Mucosa of descending colon (tissue), 3 donors: ENCODE data around the gene DOK6. TPM values are rescaled to one million over a fixed set of nuclear protein-coding genes. Genes with fewer than 3 reads are reported as not detected.

Experiments used
- ATAC-seq: fragments of 200-7000 bp; cut with Tn5 transposase; one replicate; pipeline ENCODE4 v1.9.1; 2020; ENCODE audit warnings: mild to moderate bottlenecking, moderate library complexity
- DNase-seq, 3 donors: peaks; one replicate each; pipeline ENCODE4 v3.0.0-alpha.2; 2020
- H3K36me3 ChIP-seq: fragments of 200-600 bp; one replicate; pipeline ENCODE4 v1.8.0; 2021; ENCODE audit warnings: low read depth, mild to moderate bottlenecking
- H3K4me1 ChIP-seq: fragments of 200-600 bp; one replicate; pipeline ENCODE4 v1.8.0; 2021; ENCODE audit warnings: low read depth, mild to moderate bottlenecking
- H3K4me3 ChIP-seq: fragments of 200-600 bp; one replicate; pipeline ENCODE4 v1.8.0; 2021; ENCODE audit warnings: mild to moderate bottlenecking
- H3K9me3 ChIP-seq: fragments of 200-600 bp; one replicate; pipeline ENCODE4 v1.8.0; 2021; ENCODE audit warnings: mild to moderate bottlenecking
- intact Hi-C, 2 donors: fragments of 100-400 bp; cut with DNase I in 1 of 2; cut with micrococcal nuclease in 1 of 2; formaldehyde crosslinking; loops; one replicate each; pipeline versions ENCODE4 v1.11.0 to v1.11.1; 2022; cut with DNase I, micrococcal nuclease
- total RNA-seq, 3 donors: library from RNA; stranded (reverse); fragmentation: NEBNext Ultra II Directional in 2 of 3; extraction: Animal tissue kit (Norgen Biotek cat#: 25700) in 2 of 3; gene quantifications; one replicate each; pipeline versions ENCODE4 v1.2.1 to v1.2.4, GENCODE V29; 2021 to 2023
- TF ChIP-seq, protein P1 (sequence below): fragments of 200-600 bp; IDR thresholded peaks from one replicate; pipeline ENCODE4 v1.8.0; 2022; ENCODE audit warnings: antibody characterized with exemption, mild to moderate bottlenecking
- donor health status: DM: no; HTN: no; CAD: no; lungs with moderate emphysema.
- donor health status: DM: no; HTN: no; CAD: no.
- donor health status: DM: no; HTN: yes; CAD: no.

DOK6 gene
- total RNA-seq, 3 donors from 2014 or later, result 0.12 to 2.2 (median 0.72) TPM

DNA sequence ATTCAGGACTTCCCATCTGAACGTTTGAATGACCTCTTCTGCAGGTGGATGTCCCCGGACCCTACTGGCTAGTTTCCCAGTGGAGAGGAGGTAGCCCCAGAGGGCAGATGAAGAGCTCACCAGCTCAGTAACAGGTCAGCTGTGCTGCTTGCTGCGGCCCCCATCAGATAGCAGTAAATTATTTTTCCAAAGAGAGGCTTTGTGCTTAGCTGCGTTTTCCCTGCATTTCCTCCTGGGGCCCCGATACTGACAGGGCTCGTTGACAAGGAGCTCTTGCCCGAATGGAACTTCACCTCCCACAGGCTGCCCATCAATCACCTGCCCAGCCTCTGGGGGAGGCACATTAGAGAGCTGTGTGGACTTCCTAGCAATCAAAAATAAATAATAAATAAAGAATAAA is 185.8 kb downstream of the DOK6 start:
- intact Hi-C loops, result no loop called here
- DNase-seq, result no peak

DNA sequence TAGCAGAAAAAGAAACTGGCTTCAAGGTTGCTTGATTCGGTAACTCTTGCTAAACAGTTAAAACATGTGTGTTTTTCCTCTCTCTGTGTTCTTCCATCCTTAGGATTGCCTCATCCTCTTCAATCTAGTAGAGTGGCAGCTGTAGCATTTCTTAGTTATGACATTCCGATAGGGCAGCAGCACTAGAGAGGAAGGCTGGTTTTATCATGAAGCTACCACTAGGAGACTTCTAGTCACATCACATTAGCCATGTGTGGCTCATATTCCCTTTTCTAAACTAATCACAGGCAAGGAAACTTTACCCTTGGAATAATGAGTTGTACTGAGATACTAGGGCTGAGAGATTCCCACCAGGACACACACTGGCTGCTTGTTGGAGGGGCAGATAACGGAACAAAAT is 187.6 kb downstream of the DOK6 start:
- intact Hi-C loops, result no loop called here
- ATAC-seq (no peak), DNase-seq (no peak)
- no peaks in the 10 kb centered on the region for H3K4me1 ChIP-seq
- TF ChIP-seq, protein P1, sequence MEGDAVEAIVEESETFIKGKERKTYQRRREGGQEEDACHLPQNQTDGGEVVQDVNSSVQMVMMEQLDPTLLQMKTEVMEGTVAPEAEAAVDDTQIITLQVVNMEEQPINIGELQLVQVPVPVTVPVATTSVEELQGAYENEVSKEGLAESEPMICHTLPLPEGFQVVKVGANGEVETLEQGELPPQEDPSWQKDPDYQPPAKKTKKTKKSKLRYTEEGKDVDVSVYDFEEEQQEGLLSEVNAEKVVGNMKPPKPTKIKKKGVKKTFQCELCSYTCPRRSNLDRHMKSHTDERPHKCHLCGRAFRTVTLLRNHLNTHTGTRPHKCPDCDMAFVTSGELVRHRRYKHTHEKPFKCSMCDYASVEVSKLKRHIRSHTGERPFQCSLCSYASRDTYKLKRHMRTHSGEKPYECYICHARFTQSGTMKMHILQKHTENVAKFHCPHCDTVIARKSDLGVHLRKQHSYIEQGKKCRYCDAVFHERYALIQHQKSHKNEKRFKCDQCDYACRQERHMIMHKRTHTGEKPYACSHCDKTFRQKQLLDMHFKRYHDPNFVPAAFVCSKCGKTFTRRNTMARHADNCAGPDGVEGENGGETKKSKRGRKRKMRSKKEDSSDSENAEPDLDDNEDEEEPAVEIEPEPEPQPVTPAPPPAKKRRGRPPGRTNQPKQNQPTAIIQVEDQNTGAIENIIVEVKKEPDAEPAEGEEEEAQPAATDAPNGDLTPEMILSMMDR, result no peak
- no peak overlapping the region for H3K4me3 ChIP-seq
- H3K36me3 ChIP-seq, result no peaks in the 10 kb centered on the region
- no peaks in the 10 kb centered on the region for H3K9me3 ChIP-seq

More for the DNA sequence above, 185.8 kb downstream of the DOK6 start:
- no peak for ATAC-seq
- Histone ChIP-seq H3K4me1 (no peaks in the 10 kb centered on the region), H3K36me3 (no peaks in the 10 kb centered on the region), H3K9me3 (no peaks in the 10 kb centered on the region), H3K4me3 (no peak overlapping the region)
- TF ChIP-seq, protein P1, result no peak

DNA sequence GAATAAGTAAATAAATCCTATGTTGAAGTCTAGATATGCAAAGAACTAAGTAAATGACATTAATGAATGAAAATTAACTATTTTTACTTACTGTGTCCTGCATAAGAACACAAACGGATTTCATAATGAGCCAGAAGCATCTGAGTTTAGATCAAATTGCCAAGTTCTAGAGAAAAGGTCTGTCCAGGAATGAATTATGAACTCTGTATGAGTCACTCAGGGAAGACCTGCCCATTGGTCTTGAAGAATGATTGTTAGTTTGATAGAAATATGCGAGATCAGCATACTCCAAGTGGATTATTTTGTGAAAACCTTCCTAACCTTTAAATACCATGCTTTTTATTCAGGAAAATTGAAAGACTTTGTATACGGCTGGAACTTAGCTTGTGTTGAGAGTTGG is 189.5 kb downstream of the DOK6 start:
- no peak for DNase-seq
- Histone ChIP-seq H3K36me3 (no peaks in the 10 kb centered on the region), H3K4me1 (no peaks in the 10 kb centered on the region), H3K9me3 (no peaks in the 10 kb centered on the region), H3K4me3 (no peak overlapping the region)
- TF ChIP-seq, protein P1, result no peak
- intact Hi-C loops, result no loop called here
- no peak for ATAC-seq

DNA sequence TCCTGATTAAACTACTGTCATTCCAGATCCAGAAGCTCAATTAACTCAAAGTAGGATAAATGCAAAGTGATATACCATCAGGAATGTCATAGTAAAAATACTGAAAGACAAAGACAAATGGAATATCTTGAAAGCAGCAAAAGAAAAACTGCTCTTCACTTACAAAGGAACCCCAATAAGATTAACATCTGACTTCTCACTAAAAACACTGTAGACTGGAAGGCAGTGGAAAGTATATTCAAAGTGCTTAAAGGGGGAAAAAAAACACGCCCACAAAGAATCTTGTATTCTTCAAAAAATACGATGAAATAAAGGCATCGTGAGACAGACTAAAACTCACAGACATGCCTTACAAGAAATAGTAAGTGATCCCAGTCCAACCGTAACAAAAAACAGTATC is 195.7 kb downstream of the DOK6 start:
- intact Hi-C loops, result no loop called here
- DNase-seq, result no peak
- Histone ChIP-seq H3K9me3 (no peaks in the 10 kb centered on the region), H3K4me3 (no peak overlapping the region), H3K36me3 (no peaks in the 10 kb centered on the region), H3K4me1 (no peaks in the 10 kb centered on the region)
- no peak for ATAC-seq
- TF ChIP-seq, protein P1, result no peak

DNA sequence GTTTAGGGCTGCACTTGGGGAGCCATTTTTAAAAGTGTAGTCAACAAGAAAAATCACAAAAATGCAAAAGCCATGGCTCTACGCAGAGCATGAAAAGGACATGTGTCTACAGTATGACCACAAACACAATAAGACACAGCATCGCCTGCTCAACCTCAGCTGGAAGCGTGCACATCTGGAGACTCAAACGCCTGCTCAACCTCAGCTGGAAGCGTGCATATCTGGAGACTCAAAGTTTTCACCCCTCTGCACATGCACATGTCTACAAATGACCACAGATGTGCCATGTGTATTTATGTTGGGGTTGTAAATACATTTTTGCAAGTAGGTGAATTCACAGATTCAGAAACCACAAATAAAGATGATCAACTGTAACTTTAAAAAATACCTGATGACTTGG is 196.9 kb downstream of the DOK6 start:
- H3K36me3 ChIP-seq, result no peaks in the 10 kb centered on the region
- no peaks in the 10 kb centered on the region for H3K9me3 ChIP-seq
- intact Hi-C loops, result no loop called here
- DNase-seq (no peak), ATAC-seq (no peak)
- H3K4me3 ChIP-seq, result no peak overlapping the region
- TF ChIP-seq, protein P1, result no peak
- no peaks in the 10 kb centered on the region for H3K4me1 ChIP-seq

DNA sequence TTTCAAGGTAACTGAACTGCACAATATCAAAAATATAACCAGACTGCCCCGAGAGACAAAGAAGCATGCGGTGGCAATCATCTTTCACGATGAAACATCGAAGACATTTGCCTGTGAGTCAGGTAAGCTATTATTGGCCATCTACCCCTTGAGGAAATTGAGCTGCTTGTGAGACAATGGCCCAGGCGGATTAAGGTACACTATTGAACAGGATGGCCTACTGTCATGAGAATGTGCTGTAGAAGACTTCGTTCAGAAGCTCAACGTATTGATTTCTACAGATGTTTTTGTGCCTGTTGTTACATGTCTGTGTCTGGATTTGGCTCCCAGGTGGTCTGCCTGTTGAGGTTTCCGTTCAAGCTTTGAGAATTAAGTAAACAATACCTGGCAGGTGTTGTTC is 198.7 kb downstream of the DOK6 start:
- intact Hi-C loops, result no loop called here
- no peak for ATAC-seq
- Histone ChIP-seq H3K9me3 (no peaks in the 10 kb centered on the region), H3K36me3 (no peaks in the 10 kb centered on the region), H3K4me1 (no peaks in the 10 kb centered on the region), H3K4me3 (no peak overlapping the region)
- no peak for DNase-seq
- TF ChIP-seq, protein P1, result no peak
